AG04449 (cell line): ENCODE results near the gene CENPP.

Experiments
- CTCF ChIA-PET: fragments of 350-600 bp; formaldehyde crosslinking; extraction: SDS; loops from one replicate; lab custom pipeline; 2021; ENCODE audit warnings: antibody characterized with exemption; lab: Yijun Ruan, JAX
- POLR2A ChIA-PET: fragments of 400-600, 350-600 bp; formaldehyde crosslinking; extraction: SDS; loops from one replicate; lab custom pipeline; 2020; ENCODE audit warnings: antibody characterized with exemption, inconsistent platforms; lab: Yijun Ruan, JAX
- DNase-seq: peaks from one replicate; pipeline ENCODE4 v3.0.0-alpha.2; 2010; ENCODE audit warnings: low read depth, low spot score
- H3K4me3 ChIP-seq: 2 replicates; pipeline ENCODE4 v1.5.1; 2011; ENCODE audit warnings: low read depth, mild to moderate bottlenecking, control low read depth, low read length
- TF ChIP-seq, protein P1 (sequence below): IDR thresholded peaks from one replicate; pipeline ENCODE4 v1.5.1; 2011; ENCODE audit warnings: mild to moderate bottlenecking, moderate library complexity, low read length, control low read depth, inconsistent platforms; ENCODE audit not compliant: insufficient read depth; ENCODE audit errors: missing control alignments

Gene CENPP

GRCh38 chr9:92637886-92638620 is 312.3 kb downstream of the CENPP start:
- no peak overlapping the region for H3K4me3 ChIP-seq
- CTCF ChIA-PET = interaction anchor here (1.2 to 2.4 kb wide), 2 partner anchors 294 to 311 kb away, joined by 5 to 10 read pairs; no protein-coding TSS in a partner anchor
- DNase-seq = no peak
- TF ChIP-seq, protein P1, sequence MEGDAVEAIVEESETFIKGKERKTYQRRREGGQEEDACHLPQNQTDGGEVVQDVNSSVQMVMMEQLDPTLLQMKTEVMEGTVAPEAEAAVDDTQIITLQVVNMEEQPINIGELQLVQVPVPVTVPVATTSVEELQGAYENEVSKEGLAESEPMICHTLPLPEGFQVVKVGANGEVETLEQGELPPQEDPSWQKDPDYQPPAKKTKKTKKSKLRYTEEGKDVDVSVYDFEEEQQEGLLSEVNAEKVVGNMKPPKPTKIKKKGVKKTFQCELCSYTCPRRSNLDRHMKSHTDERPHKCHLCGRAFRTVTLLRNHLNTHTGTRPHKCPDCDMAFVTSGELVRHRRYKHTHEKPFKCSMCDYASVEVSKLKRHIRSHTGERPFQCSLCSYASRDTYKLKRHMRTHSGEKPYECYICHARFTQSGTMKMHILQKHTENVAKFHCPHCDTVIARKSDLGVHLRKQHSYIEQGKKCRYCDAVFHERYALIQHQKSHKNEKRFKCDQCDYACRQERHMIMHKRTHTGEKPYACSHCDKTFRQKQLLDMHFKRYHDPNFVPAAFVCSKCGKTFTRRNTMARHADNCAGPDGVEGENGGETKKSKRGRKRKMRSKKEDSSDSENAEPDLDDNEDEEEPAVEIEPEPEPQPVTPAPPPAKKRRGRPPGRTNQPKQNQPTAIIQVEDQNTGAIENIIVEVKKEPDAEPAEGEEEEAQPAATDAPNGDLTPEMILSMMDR = no peak
- POLR2A ChIA-PET = no interaction called here

DNA sequence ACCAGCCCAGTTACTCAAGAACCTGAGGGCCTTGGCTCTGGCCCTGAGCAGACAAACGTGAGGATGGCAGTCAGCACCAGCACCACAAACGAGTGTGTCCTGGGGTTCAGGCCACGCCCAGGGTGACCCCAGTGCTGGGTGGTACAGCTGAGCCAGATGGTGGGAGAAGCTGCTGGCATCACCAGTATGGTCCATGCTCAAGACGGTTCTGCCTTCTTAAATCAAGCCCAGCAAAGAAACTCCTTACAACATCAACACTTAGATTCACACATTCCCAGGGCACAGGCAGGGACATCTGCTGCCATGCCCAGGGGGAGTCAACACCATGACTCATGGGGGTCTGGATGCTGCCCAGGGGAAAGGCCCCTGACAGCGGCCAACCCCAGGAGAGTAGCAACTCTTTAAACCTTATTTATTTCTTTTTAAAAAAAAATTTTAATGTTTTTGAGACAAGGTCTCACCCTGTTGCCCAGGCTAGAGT is 312.9 kb downstream of the CENPP start:
- TF ChIP-seq, protein P1 = no peak
- no peak overlapping the region for H3K4me3 ChIP-seq
- CTCF ChIA-PET = interaction anchor here (1.2 to 2.4 kb wide), 2 partner anchors 295 to 312 kb away, joined by 5 to 10 read pairs; no protein-coding TSS in a partner anchor
- POLR2A ChIA-PET = no interaction called here
- DNase-seq = no peak

GRCh38 chr9:92639124-92639523 is 313.4 kb downstream of the CENPP start:
- ChIA-PET POLR2A (no interaction called here), CTCF (interaction anchor here (2.4 kb wide), 1 partner anchor 296 kb away, joined by 10 read pairs; no protein-coding TSS in a partner anchor)
- TF ChIP-seq, protein P1 = no peak
- H3K4me3 ChIP-seq = no peak overlapping the region
- DNase-seq = no peak

- ChIA-PET POLR2A (no interaction called here), CTCF (interaction anchor here (2.4 kb wide), 1 partner anchor 296 kb away, joined by 10 read pairs; no protein-coding TSS in a partner anchor)
- TF ChIP-seq, protein P1 = no peak
- DNase-seq = no peak
- H3K4me3 ChIP-seq = no peak overlapping the region
Observed at GRCh38 chr9:92639791-92640271, 314.1 kb downstream of the CENPP start.

- H3K4me3 ChIP-seq = no peak overlapping the region
- TF ChIP-seq, protein P1 = no peak
- POLR2A ChIA-PET = no interaction called here
- no peak for DNase-seq
- CTCF ChIA-PET = interaction anchor here (1.0 kb wide), 1 partner anchor 297 kb away, joined by 3 read pairs; no protein-coding TSS in a partner anchor
Observed at GRCh38 chr9:92640398-92641091, 314.8 kb downstream of the CENPP start.
